ENCODE data around the gene TSBP1.
"Not testable (repeated sequence)": the region's sequence is repeated elsewhere in the genome, so short reads cannot be mapped to it uniquely, and the experiment has no call there.

TSBP1 gene

DNA sequence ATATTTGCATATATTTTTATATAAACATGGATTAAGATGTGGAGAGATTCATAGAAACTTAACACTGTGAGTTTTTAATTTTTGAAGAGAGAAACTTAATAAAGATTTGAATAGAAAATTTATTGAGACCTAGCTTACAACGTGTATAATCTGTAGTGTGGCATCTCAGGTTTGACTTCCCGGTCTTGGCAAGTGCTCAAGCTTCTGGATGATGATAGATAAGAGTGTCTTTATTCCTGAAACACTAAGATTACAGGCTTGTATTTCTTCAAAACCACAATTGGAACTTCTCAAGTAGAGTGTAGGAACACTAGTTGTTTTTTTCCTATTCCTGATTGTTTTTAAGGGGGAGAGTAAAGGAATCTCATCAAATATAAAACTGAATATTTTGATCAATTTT is 83.3 kb downstream of the TSBP1 start:
- DNase-seq (ENCODE audit: low read depth in 2 of 2): no peak

DNA sequence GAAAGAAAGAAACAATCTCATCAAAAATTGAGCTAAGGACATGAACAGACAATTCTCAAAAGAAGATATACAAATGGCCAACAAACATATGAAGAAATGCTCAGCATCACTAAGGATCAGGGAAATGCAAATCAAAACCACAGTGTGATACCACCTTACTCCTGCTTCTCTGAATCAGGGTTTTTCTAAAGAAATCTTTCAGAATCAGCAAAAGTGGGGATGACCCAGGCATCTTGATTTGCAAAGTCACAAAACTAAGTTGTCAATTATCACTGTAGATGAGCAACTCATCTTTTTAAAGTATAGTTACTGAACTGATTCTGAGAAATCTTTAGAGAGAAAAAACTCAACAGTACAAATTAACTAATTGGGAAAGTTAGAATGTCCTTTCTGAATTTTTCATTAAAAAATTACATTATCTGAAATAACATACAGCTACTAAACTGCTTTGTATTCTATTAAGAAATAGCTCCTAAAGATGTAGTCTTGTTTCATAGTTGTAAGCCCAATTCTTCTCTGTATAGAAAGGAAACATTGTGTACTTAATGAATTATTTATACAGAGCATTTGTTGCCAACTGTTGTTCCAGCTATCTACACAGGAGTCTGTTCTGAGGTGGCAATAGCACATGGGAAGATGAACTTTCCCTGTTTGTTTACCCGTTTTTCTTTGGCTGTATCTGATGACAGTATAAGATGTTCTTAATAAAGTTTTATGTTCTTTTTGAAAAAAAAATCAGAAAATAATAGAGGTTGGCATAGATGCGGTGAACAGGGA is 97.7 kb downstream of the TSBP1 start:
- DNase-seq (ENCODE audit: low read depth in 2 of 2): not testable (repeated sequence)

DNA sequence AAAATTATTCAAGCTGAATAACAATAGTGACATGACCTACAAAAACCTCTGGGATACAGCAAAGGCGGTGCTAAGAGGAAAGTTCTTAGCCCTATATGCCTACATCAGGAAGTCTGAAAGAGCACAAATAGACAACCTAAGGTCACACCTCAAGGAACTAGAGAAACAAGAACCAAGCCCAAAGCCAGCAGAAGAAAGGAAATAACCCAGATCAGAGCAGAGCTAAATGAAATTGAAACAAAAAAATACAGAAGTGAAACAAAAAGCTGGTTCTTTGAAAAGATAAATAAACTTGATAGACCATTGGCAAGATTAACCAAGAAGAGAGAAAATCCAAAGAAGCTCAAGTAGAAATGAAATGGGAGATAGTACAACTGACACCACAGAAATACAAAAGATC is 100.3 kb downstream of the TSBP1 start:
- no peak for DNase-seq (ENCODE audit: low read depth in 2 of 2)

DNA sequence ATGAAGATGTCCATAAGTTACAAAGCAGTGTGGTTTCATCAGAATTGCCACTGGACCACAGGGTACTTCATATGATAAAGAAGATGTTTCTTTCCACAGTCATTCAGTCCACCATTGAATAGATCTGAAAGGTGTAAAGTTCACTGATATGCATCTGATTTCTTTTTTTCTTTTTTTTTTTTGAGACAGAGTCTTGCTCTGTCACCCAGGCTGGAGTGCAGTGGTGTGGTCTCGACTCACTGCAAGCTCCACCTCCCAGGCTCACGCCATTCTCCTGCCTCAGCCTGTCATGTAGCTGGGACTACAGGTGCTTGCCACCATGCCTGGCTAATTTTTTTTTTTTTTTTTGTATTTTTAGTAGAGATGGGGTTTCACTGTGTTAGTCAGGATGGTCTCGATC is 103.2 kb downstream of the TSBP1 start:
- DNase-seq (ENCODE audit: low read depth in 2 of 2): not testable (repeated sequence)

DNA sequence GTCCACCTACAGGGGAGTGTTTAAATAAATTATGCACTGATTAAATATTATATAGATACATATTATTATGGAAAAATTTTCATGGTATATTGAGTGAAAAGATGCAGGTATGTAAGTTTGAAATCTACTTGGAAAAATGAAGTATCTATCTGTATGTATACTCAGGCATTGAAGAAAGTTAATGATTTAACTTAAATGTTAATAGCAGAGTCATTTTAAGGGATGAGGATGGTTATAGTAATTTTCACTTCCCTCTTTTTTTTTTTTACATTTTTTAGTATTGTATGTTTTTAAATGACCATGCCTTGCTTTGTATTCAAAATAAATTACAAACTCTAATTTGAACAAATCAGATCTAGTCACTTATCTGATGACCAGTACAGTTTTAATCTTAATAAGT is 104.7 kb downstream of the TSBP1 start:
- no peak for DNase-seq (ENCODE audit: low read depth in 2 of 2)

DNA sequence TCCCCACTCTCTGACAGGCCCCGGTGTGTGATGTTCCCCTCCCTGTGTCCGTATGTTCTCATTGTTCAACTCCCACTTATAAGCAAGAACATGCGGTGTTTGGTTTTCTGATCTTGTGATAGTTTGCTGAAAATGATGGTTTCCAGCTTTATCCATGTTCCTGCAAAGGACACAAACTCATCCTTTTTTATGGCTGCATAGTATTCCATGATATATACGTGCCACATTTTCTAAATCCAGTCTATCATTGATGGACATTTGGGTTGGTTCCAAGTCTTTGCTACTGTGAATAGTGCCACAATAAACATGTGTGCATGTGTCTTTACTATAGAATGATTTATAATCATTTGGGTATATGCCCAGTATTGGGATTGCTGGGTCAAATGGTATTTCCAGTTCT is 114.4 kb downstream of the TSBP1 start:
- DNase-seq (ENCODE audit: low read depth in 2 of 2): not testable (repeated sequence)

DNA sequence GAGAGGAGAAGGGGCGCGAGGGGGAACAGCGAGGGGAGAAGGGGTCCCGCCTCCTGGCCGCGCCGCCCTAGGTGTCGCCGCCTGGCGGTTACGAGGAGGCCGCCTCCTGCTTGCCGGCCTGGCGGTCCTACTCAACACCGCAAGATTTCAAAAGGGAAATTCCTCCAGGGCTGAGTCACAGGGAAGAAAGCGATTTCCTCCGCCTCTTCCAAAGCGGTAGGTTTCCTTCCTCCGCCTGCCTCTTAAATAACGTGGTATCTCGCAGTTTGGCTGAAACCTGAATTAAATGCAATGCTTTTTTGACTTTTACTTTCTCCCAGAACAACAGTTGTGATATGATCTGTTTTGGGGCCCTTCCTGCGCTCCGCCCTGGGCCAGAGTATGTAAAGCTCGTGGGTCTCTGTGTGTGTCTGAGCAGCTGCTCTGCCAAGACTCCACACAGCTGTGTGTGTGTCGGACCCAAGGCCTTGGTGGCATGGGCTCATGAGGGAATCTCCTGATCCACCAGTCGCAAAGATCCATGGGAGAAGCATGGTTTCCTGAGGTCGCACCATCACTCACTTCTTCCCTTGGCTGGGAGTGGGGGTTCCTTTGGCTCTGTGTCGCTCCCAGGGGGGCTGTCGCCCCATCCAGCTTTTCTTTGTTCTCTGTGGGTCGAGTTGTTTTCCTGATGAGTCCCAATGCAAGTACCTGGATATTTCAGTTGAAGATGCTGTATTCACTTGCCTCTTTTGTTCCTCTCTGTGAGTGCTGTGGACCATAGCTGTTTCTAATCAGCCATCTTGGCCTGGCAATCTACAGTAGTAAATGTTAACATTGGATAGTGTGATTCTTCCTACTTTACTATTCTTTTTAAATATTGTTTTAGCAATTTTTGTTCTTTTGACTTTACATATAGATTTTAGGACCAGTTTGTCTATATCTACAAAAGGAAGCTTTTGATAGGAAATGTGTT is 116.2 kb downstream of the TSBP1 start:
- DNase-seq (ENCODE audit: low read depth in 2 of 2): peak; percentile 47 to 63

DNA sequence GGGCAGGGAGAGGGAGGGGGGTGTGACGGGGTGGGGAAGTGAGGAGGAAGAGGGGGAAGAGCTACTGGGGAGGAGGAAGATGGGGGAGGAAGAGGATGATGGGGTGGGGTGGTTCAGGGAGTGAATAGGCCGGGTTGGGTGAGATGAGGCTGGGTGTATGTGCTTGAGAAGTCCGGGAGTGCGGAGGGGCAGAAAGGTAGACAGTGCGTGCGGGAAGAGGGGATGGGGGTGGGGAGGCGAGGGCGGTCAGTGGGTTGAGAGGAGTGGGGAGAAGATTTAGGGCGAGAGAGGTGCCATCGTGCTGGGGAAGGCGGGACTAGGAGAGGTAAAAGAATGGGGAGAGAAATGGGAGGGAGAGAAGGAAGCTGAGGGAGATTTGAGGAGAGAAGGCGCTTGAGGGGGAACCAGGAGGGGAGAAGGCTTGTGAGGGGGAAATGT is 116.9 kb downstream of the TSBP1 start:
- DNase-seq (ENCODE audit: low read depth in 2 of 2): no peak

DNA sequence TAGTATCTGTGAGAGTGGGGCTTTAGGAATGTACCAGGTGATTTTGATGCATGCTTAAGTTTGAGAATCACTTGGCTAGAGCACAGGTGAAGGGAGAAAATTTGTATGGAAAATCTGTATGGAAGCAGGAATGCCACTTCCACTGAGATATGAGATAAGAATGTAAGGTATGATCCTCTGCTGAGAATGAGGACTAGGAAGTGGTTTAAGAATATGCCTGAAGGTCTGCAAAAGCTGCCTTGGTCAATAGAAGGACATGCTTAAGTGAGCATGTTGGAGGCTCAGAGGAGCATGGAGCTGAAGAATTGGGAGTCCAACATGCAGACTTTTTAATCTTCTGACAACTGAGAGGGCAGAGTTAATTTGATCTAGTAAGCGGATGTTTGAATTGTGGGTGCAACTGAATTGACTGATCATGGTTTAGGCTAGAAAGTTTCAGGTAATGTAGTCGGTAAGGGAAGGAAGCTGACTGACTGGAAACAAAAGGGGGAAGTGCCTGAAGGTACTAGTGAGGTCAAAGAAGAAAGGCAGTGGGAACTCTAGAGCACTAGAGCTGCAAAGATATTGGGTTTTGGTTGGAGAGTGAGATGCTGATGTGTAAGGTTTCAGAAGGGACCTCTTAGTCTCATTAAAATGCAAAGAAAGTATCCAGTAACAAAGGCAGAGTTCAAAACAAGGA is 119.2 kb downstream of the TSBP1 start:
- no peak for DNase-seq (ENCODE audit: low read depth in 2 of 2)

DNA sequence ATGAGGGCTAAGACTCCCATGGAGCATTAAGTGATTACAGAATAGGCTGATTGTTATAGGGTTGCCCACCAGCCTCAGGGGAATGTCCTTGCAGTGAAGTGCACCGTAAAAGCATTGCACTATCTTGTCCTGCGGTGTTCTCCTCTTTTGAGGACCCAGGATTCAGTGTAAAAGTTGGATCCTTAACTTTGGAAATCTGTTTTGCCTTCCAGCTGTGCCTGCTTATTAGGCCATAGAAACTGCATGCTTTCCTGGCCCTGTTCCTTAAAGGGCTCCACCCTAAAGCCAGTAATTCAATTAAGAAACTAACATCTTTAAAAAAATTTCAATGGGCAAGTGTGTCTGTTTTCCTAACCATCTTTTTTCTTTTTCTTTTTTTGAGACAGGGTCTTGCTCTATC is 122.4 kb downstream of the TSBP1 start:
- DNase-seq (ENCODE audit: low read depth in 2 of 2): no peak

DNA sequence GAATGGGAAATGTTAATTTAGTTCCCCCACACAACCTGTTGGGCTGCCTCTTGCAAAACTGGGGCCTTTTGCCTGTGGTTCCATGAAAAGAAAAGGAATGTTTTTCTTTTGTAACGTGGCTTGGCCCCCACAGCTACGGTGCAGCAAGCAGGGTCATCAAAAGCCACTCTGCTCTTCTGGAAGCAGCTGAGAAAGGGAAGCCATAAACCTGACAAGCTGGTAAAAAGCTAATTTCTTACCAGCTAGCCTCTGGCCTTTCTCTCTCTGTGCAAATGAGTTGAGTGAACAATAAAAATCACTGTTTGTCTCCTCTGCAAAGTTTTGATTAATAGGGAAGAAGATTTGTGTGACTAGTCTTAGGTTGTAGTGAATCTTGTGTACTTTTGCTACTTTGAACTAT is 124.3 kb downstream of the TSBP1 start:
- DNase-seq (ENCODE audit: low read depth in 2 of 2): no peak

DNA sequence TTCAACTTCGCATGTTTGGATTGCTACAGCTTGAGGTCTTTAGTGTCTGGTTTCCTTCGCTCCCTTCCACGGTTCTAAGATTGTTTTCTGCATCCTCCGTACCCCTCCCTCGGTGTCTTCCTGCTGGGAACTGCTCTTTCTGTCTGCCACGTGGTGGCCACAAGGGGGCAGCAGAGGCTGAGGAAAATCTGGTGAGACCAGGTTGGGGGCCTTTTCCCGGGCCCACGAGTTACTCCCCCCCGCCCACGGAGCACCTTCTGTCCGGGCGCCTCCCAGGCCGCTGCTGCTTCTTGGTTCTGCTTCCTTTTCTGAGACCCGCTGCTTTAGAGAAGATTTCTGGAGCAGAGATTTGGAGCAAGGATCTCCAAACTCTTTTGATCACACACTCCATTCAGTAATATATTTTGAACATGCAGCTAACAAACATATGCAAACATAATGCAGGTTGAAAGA is 126.7 kb downstream of the TSBP1 start:
- peak; percentile 21 to 57 for DNase-seq (ENCODE audit: low read depth in 2 of 2)

DNA sequence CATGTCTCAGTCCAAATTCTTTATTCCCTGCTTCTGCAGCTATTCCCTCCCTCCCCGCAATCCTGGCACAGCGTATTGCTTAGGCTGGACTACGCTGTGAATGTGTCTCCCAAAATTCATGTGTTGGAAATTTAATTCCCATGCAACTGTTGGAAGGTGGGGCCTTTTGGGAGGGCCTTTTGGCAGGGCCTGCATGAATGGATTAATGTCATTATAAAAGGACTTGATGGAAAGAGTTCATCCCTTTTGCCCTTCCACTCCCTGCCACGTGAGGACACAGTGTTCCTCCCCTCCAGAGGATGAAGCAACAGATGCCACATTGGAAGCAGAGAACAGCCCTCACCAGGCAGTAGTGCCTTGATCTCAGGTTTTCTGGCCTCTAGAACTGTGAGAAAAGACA is 127.4 kb downstream of the TSBP1 start:
- DNase-seq (ENCODE audit: low read depth in 2 of 2): no peak

Measured in stimulated activated CD4-positive, alpha-beta T cell treated with anti-CD3 and anti-CD28 coated beads, Interleukin-12 subunit alpha, Interleukin-12 subunit beta, amount 100 ng/mL, for 24 hours (primary cell).